Measurements from ENCODE around the gene FOXP1.

DNA sequence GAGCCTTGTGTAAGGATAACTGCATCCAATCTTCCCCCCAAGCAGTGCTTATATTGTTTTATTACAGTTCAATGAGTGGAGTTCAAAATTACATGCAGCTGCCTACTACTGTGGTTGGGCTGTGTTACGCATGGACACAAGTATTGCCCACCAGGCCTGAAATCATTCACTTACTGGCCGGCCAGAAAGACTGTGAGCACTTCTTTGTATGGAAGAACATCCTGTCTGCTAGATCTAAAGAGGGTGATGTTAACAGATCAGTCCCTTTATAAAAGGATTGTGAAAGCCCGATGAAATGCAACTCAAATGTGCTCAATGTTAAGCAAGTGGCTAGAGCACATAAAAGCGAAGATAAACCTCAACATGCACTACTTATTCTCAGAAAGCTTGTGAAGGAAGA, 132.5 kb downstream of the FOXP1 start:
- TF ChIP-seq, protein P1, sequence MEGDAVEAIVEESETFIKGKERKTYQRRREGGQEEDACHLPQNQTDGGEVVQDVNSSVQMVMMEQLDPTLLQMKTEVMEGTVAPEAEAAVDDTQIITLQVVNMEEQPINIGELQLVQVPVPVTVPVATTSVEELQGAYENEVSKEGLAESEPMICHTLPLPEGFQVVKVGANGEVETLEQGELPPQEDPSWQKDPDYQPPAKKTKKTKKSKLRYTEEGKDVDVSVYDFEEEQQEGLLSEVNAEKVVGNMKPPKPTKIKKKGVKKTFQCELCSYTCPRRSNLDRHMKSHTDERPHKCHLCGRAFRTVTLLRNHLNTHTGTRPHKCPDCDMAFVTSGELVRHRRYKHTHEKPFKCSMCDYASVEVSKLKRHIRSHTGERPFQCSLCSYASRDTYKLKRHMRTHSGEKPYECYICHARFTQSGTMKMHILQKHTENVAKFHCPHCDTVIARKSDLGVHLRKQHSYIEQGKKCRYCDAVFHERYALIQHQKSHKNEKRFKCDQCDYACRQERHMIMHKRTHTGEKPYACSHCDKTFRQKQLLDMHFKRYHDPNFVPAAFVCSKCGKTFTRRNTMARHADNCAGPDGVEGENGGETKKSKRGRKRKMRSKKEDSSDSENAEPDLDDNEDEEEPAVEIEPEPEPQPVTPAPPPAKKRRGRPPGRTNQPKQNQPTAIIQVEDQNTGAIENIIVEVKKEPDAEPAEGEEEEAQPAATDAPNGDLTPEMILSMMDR (IDR thresholded peaks at IDR 0.05) = no peak
- TF ChIP-seq POLR2A (IDR thresholded peaks at IDR 0.05) = no peak

Data from uterus (tissue), 2 donors.